Measurements from ENCODE around the gene NRARP. TPM values are rescaled to one million over a fixed set of nuclear protein-coding genes. Genes with fewer than 3 reads are reported as not detected.

The NRARP gene
- total and polyA plus RNA-seq, 2 experiments from 2014 or later = 4.0 to 55.1 TPM

- TF ChIP-seq REST (IDR thresholded peaks at IDR 0.05; ENCODE audit: unreplicated experiment) = no peak
- no peak for TF ChIP-seq ZNF331 (CRISPR knock-in tag; IDR thresholded peaks at IDR 0.05; ENCODE audit: low read depth)
- TF ChIP-seq EZH2phosphoT487 (IDR thresholded peaks at IDR 0.05; ENCODE audit: unreplicated experiment) = no peak
- TF ChIP-seq EZH2 (IDR thresholded peaks at IDR 0.05; ENCODE audit: low read depth, unreplicated experiment) = no peak
- no peak for TF ChIP-seq ETS1 (IDR thresholded peaks at IDR 0.05)
- no peak for TF ChIP-seq CREB1 (CRISPR knock-in tag; IDR thresholded peaks at IDR 0.05; ENCODE audit: low read depth)
- TF ChIP-seq POLR2AphosphoS5 (IDR thresholded peaks at IDR 0.05; ENCODE audit: low read depth) = no peak
- TF ChIP-seq NANOG (IDR thresholded peaks at IDR 0.05; ENCODE audit: borderline replicate concordance) = no peak
- no peak for TF ChIP-seq STAT1 (IDR thresholded peaks at IDR 0.05; ENCODE audit: unreplicated experiment)
- TF ChIP-seq CTCF (conservative IDR thresholded peaks at IDR 0.05; ENCODE audit: low read depth in 2 of 2) = no peak
These were observed 48.1 kb downstream of the NRARP start (continued) for GRCh38 chr9:137253717-137254623.
